ENCODE data around the gene CBFA2T2.

The CBFA2T2 gene

DNA sequence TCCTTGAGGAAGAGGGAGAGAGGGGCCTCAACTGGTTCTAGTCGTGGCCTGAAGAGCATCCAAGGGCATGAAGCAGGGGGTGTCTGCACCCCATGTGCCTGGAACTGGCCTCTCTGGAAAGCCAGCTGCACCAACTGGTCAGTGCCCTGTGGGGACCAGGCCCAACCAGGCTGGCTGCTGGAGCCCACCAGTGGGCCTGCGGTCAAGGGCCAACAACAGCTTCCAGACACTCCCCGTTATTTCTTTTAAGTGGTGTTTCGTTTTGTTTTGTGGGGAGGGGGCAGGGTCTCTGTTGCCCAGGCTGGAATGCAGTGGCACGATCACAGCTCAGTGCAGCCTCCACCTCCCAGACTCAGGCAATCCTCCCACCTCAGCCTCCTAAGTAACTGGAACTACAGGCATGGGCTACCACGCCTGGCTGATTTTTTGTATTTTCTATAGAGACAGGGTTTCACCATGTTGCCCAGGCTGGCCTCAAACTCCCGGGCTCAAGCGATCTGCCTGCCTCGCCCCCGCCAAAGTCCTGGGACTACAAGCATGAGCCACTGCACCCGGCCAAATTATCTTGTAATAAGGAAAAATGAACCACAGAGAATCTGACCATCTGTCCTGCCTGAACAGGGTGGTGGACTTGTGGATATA is 160.3 kb downstream of the CBFA2T2 start:
- TF ChIP-seq POLR2AphosphoS5 (IDR thresholded peaks at IDR 0.05; ENCODE audit: low read depth, low read length): no peak
- TF ChIP-seq FOXP2 (optimal IDR thresholded peaks at IDR 0.05; ENCODE audit: borderline replicate concordance, extremely low read depth, extremely low read length, insufficient read depth): no peak
- no peak for TF ChIP-seq SIN3A (IDR thresholded peaks at IDR 0.05; ENCODE audit: borderline replicate concordance, insufficient read depth, low read length)
- no peak for TF ChIP-seq TAF1 (IDR thresholded peaks at IDR 0.05; ENCODE audit: borderline replicate concordance, insufficient read depth, low read length)
- no peak for TF ChIP-seq REST (IDR thresholded peaks at IDR 0.05; ENCODE audit: insufficient read depth in 1 of 2, low read depth in 2 of 2, low read length in 2 of 2)

GRCh38 chr20:33650753-33651561 is 161.1 kb downstream of the CBFA2T2 start:
- TF ChIP-seq REST (IDR thresholded peaks at IDR 0.05; ENCODE audit: insufficient read depth in 1 of 2, low read depth in 2 of 2, low read length in 2 of 2) (no peak), FOXP2 (optimal IDR thresholded peaks at IDR 0.05; ENCODE audit: borderline replicate concordance, extremely low read depth, extremely low read length, insufficient read depth) (no peak), TAF1 (IDR thresholded peaks at IDR 0.05; ENCODE audit: borderline replicate concordance, insufficient read depth, low read length) (no peak), POLR2AphosphoS5 (IDR thresholded peaks at IDR 0.05; ENCODE audit: low read depth, low read length) (peak; percentile 11; the same call in 1 of the 2 replicates)

GRCh38 chr20:33651562-33652048 is 161.7 kb downstream of the CBFA2T2 start:
- no peak for TF ChIP-seq TAF1 (IDR thresholded peaks at IDR 0.05; ENCODE audit: borderline replicate concordance, insufficient read depth, low read length)

DNA sequence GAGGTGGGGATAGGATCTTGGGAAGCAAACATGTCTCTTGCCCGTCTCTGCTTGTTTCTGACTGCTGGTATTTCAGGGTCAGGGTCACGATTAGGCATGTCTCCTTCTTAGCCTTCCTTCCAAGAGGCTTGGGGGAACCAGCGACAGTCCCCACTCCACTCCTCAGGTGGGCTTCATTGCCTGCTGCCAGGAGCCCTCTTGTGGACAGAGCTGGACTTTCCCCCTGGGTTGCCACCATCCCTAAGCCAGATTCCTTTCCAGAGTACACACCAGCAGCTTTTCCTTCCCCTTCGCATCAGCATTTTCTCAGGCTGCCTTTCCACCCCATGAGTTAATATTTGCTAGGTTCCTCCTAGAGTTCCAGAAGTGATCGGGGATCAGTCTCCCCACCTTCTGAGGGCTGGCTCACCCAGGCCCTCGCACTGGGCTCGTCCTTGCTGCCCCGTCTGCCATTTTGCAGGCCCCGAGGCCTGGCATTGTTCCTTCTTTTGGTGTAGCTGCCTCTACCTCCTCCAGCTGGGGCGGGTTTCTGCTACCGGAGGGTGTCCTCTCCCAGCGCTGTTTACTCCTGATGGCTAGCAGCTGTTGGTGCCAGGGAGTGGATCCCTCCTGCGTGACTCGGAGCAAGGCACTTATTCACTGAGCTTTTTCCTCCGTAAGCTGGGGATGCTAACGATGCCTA is 163.5 kb downstream of the CBFA2T2 start:
- TF ChIP-seq FOXP2 (optimal IDR thresholded peaks at IDR 0.05; ENCODE audit: borderline replicate concordance, extremely low read depth, extremely low read length, insufficient read depth) (no peak), REST (IDR thresholded peaks at IDR 0.05; ENCODE audit: insufficient read depth in 1 of 2, low read depth in 2 of 2, low read length in 2 of 2) (no peak), SIN3A (IDR thresholded peaks at IDR 0.05; ENCODE audit: borderline replicate concordance, insufficient read depth, low read length) (no peak), POLR2AphosphoS5 (IDR thresholded peaks at IDR 0.05; ENCODE audit: low read depth, low read length) (no peak; the same call in none of the 2 replicates), TAF1 (IDR thresholded peaks at IDR 0.05; ENCODE audit: borderline replicate concordance, insufficient read depth, low read length) (no peak)

DNA sequence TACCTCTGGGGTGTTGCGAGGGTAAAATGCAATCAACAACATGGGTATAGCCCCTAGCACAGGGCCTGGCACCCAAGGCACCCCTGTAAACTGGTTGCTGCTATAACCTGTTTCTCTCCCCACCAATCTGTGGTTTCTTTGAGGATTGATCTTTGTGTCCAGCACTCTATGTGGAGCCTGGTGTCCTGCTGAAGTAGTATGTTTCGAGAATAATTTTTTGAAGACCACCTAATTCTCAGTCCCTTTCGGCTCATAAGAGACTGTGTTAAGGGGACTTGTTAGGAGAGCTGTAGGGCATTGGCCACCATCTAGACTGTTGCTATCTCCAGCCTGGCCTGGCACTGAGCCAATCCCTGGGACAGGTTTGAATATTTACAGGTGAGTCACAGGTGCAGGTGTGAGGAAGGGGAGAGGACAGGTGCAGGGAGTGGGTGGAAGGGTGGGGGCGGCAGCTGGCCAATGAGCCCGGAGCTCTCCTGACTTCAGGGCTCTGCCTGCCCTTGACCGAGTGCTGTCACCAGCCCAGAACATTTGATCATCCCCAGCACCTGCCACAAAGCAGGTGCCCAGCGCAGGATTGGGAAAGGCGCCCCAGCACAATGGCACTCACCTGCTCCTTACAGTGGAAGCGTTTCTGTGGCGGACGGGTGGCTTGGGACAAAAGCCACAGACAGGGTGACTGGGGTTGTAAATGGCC is 164.2 kb downstream of the CBFA2T2 start:
- TF ChIP-seq TAF1 (IDR thresholded peaks at IDR 0.05; ENCODE audit: borderline replicate concordance, insufficient read depth, low read length): no peak
- no peak for TF ChIP-seq SIN3A (IDR thresholded peaks at IDR 0.05; ENCODE audit: borderline replicate concordance, insufficient read depth, low read length)
- TF ChIP-seq POLR2AphosphoS5 (IDR thresholded peaks at IDR 0.05; ENCODE audit: low read depth, low read length): no peak
- no peak for TF ChIP-seq REST (IDR thresholded peaks at IDR 0.05; ENCODE audit: insufficient read depth in 1 of 2, low read depth in 2 of 2, low read length in 2 of 2)
- TF ChIP-seq FOXP2 (optimal IDR thresholded peaks at IDR 0.05; ENCODE audit: borderline replicate concordance, extremely low read depth, extremely low read length, insufficient read depth): no peak

Measured in PFSK-1 (cell line).